ENCODE data around the gene CDK6. TPM values are rescaled to one million over a fixed set of nuclear protein-coding genes. Genes with fewer than 3 reads are reported as not detected.

Gene CDK6
- total and polyA plus RNA-seq, 2 of the 8 experiments (the other 6 are each of a cell fraction or from before 2014, with no cell fraction given): 5.9 to 18.9 TPM

GRCh38 chr7:92755680-92756079 is 80.7 kb downstream of the CDK6 start (continued):
- no peak for TF ChIP-seq NRF1 (IDR thresholded peaks at IDR 0.05; ENCODE audit: low read depth, low read length)
- no peak for TF ChIP-seq CHD7 (IDR thresholded peaks at IDR 0.05; ENCODE audit: insufficient replicate concordance, low read length)
- TF ChIP-seq ASH2L (IDR thresholded peaks at IDR 0.05; ENCODE audit: low read length): no peak
- TF ChIP-seq SIRT6 (IDR thresholded peaks at IDR 0.05; ENCODE audit: low read length): no peak
- no peak for TF ChIP-seq RFX5 (IDR thresholded peaks at IDR 0.05; ENCODE audit: borderline replicate concordance, low read depth, low read length)

Data from H1 (cell line).